G401 (cell line): Measurements from ENCODE around the gene MAGEA8. TPM values are rescaled to one million over a fixed set of nuclear protein-coding genes. Genes with fewer than 3 reads are reported as not detected.
"Not testable (repeated sequence)": the region's sequence is repeated elsewhere in the genome, so short reads cannot be mapped to it uniquely, and the experiment has no call there.

Source experiments
- DNase-seq: peaks from one replicate; pipeline ENCODE4 v3.0.0-alpha.2; 2015; ENCODE audit warnings: low spot score
- in situ Hi-C: cut with HindIII; loops from 2 replicates; pipeline ENCODE4 v1.10.0; 2016; ENCODE audit warnings: low sequenced_read_pairs, mixed read lengths
- total RNA-seq: library from RNA; depleted of rRNA; stranded (reverse); fragments of >200 nt; shearing (Covaris generic); gene quantifications from 2 replicates; pipeline ENCODE4 v1.2.3, GENCODE V29; 2014

MAGEA8 gene
- total RNA-seq, 1 experiment from 2014 or later, result not detected

GRCh38 chrX:149890828-149891227 is 9.8 kb downstream of the MAGEA8 start:
- in situ Hi-C loops, result not testable (repeated sequence)

GRCh38 chrX:149898554-149898953 is 17.6 kb downstream of the MAGEA8 start:
- in situ Hi-C loops, result no loop called here
- no peak for DNase-seq

More at GRCh38 chrX:149890828-149891227, 9.8 kb downstream of the MAGEA8 start:
- not testable (repeated sequence) for DNase-seq

DNA sequence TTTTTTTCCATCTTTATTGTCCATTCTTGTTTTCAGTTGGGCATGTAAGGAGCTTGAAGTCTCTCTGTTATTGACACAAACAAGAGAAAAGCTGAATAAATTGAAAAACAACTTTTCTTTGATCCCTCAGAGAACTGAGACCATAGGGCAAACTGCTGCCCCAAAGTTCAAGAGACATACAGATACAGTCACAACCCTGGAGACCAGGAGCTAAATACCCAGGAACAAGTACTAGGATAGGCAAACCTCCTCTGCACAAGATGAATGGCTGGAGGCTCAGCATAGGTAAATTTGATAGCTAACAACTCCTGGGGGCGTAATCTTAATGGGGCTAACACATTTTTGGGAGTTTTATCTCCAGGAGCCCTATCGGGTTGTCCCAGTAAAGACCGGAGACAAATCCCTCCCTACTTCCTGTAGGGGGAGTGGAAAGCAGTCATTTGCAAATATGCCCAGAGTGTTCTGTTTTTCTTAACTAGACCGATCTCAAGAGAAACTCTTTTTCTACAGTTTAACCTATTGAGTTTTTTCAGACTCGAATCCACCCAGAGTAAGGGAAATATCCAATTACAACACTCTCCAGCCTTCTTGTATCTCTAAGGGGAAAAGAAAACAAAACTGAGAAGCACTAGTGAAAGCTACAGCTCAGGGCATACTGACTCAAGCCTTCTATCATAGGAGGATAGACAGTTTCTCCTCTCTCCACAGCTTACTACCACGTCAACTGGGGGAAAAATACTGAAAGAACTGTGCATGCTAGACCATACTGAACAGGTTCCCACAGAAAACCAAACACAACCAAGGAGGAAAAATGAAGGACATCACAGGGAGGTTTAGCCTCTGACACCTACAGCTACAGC is 23.1 kb downstream of the MAGEA8 start:
- in situ Hi-C loops, result no loop called here
- no peak for DNase-seq

DNA sequence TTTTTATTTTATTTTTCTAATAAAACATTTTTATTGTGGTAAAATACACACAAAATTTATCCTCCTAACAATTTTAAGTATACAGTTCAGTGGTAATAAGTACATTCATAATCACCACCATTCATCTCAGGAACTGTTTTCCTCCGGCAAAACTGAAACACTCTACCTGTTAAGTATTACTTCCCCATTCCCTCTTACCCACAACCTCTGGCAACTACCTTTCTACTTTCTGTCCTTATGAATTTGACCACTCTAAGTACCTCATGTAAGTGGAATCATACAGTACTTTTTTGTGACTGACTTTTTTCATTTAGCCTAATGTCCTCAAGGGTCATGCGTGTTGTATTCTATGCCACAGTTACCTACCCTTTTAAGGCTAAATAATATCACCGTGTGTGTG is 27.3 kb downstream of the MAGEA8 start:
- DNase-seq, result no peak
- in situ Hi-C loops, result no loop called here

DNA sequence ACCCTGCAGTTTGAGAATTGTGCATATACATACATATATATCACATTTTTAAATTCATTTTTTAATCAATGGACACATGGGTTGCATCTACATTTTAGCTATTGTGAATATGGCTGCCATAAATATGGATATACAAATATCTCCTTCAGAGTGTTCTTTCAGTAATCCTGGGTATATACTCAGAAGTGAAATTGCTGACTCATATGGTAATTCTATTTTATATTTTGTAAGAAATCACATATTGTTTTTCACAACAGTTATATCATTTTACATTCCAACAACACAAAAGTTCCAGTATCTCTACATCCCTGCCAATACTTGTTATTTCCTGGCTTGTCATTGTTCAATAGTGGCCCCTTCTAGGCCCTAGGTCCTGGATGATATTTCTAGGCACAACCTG is 27.7 kb downstream of the MAGEA8 start:
- in situ Hi-C loops, result no loop called here

DNA sequence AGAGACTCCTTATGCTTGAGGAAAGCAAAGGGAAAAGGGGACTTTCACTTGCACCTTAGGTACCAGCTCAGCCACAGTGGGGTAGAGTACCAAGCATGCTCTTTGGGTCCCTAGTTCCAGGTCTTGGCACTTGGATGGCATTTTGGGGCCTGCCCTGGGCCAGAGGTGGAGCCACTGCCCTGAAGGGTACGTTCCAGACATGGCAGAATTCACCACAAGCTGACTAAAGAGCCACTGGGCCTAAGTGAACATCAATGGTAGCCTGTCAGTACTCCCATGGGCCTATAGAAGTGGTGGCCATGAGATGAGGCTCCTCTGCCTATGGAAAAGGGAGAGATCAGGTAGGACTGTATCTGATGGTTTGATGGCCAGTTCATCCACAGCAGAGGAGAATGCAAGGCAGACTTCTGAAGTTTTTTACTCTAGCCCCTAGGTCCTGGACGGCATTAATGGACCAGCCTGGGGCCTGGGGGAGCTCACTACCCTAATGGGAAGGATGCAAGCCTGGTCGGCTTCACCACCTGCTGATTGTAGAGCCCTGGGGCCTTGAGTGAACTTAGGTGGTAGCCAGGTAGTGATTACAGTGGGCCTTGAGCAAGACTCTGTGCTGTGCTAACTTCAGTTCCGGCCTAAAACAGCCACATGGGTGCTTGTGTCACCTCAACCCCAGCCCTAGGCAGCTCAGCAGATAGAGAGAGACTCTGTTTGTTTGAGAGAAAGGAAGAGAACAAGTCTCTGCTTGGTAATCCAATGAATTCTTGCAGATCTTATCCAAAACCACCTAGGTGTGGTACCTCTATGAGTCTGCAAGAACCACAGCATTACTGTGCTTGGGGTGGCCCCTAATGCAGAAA is 28.6 kb downstream of the MAGEA8 start:
- in situ Hi-C loops, result no loop called here
- no peak for DNase-seq

More for the DNA sequence above, 27.7 kb downstream of the MAGEA8 start:
- no peak for DNase-seq

DNA sequence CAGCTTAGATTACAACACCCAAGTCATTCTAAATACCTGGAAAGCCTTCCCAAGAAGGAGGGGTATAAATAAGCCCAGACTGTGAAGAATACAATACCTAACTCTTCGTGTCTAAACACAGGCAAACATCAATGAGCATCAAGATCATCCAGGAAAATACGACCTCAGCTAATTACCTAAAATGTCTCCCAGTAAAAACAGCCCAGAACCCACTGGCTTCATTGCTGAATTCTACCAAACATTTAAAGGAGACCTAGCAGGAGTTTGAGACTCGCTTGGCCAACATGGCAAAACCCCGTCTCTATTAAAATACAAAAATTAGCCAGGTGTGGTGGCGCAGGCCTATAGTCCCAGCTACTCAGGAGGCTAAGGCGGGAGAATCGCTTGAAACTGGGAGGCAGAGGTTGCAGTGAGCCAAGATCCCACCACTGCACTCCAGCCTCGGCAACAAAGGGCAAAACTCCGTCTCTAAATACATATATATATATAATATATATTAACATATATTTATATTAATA is 29.3 kb downstream of the MAGEA8 start:
- in situ Hi-C loops, result no loop called here
- no peak for DNase-seq

- no peak for DNase-seq
- in situ Hi-C loops, result no loop called here
These were observed 35.9 kb downstream of the MAGEA8 start for GRCh38 chrX:149916745-149917392.

DNA sequence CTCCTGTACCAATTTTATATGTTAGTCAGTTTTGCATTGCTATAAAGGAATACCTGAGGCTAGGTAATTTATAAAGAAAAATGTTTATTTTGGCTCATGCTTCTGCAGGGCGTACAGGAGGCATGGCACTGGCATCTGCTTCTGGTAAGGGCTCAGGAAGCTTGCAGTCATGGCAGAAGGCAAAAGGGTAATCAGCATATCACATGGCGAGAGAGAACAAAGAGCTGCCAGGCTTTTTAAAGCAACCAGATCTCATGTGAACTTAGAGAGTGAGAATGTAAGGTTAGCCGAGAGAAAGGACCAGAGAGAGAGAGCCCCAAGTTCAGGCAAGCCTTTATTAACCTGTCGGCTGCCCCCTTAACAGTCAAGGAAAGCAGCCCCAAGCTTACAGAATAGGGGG is 42.9 kb downstream of the MAGEA8 start:
- in situ Hi-C loops, DNase-seq: not testable (repeated sequence)

DNA sequence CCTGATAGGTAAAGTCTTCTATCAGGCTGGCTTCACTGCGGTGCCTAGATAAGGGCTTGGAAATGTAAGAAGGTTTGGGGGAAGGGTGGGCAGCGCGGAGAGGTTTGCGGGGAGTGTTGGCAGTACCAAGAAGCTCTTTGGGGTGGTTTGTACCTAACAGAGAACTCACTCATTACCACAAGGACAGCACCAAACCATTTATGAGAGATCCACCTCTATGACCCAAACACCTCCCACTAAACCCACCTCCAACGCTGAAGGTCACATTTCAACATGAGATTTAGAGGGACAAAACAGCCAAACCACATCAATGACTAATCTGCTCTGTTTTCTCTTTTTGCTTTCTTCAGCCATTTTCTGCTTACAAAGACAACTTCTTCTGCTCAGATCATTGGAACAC is 43.5 kb downstream of the MAGEA8 start:
- DNase-seq, in situ Hi-C loops: not testable (repeated sequence)

- DNase-seq, in situ Hi-C loops: not testable (repeated sequence)
These were observed 46.4 kb downstream of the MAGEA8 start for GRCh38 chrX:149927245-149927963.

GRCh38 chrX:149927964-149928258 is 46.9 kb downstream of the MAGEA8 start:
- in situ Hi-C loops, DNase-seq: not testable (repeated sequence)

GRCh38 chrX:149928635-149929034 is 47.7 kb downstream of the MAGEA8 start:
- DNase-seq, in situ Hi-C loops: not testable (repeated sequence)

- in situ Hi-C loops, DNase-seq: not testable (repeated sequence)
These were observed 48.4 kb downstream of the MAGEA8 start, which contains the start of gene HSFX4 for GRCh38 chrX:149929400-149929799. HSFX4 (plus strand) TSS chrX:149929573; CDS start chrX:149929645, 72 bp downstream.

GRCh38 chrX:149931355-149931754 is 50.4 kb downstream of the MAGEA8 start:
- in situ Hi-C loops, DNase-seq: not testable (repeated sequence)

GRCh38 chrX:149932150-149932549 is 51.2 kb downstream of the MAGEA8 start:
- DNase-seq, in situ Hi-C loops: not testable (repeated sequence)

GRCh38 chrX:149932970-149933369 is 52.0 kb downstream of the MAGEA8 start:
- in situ Hi-C loops, DNase-seq: not testable (repeated sequence)

- DNase-seq, in situ Hi-C loops: not testable (repeated sequence)
These were observed 52.6 kb downstream of the MAGEA8 start for GRCh38 chrX:149933547-149933946.
